NCI-H1694 treated with DMSO at 0.1 percent for 48 hours (cell line): ENCODE measurements around the gene EVI5.

Experiments
- DNase-seq: peaks from one replicate; lab custom pipeline; 2025; lab: John Stamatoyannopoulos, UW

EVI5 gene

DNA sequence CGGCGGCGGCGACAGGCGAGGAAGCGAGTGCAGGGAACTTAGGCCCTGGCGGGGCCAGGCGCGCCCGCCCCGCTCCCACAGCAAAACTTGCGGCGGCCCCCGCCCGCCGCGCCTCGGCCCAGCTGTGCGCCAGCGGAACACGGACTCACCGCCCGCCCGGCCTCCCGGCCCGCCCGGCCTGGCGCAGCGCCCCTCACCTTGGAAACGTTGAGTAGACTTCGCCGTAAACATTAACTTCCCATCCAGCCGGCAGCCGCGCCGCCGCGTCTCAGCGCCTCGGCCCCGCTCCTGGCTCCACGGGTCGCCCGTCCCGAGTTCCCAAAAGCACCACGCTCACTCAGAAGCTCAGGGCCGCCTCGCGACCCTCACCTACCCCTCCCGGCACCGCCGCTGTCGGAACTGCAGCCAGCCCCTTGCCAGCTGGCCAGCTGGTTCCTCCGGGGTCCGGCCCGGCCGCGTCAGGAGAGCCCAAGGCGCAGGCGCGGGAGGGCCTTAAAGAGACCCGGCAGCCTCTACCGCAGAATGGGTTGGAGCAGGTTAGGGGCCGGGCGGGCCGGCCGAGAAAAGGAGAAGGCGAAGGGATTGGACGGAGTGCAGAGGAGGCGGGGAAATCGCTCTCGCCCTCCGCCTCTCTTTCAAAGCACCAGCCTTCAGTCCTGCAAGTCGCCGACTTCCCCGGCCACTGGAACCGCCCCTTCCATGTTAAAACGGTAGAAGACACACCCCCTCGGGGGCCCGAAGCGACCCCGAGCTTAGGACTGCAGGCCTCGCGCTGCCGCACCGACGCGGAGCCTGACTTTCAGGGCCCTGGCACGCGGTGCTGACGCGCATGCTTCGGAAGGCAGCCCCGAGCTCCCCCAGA, at the start of gene EVI5:
TSS of gene EVI5 (minus strand) at position 470 of the 862 bp plus-strand sequence. CDS start 48,562 bp downstream, outside the sequence.
- DNase-seq, result peak; percentile 95

DNA sequence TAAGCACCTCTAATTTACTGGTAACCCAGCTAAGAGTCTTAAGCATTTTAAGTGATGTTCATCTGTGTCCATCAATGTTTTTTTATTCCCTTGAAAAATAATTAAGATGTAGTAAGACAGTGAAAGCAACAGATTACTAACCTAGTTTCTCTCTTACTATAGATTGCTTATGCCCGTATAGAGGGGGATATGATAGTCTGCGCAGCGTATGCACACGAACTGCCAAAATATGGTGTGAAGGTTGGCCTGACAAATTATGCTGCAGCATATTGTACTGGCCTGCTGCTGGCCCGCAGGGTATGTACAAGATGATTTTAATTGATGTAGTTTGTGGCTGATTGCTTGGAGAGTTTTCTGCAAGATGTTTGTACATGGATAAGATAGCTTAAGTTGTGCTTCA, 49.7 kb upstream of the EVI5 start:
- DNase-seq, result no peak

DNA sequence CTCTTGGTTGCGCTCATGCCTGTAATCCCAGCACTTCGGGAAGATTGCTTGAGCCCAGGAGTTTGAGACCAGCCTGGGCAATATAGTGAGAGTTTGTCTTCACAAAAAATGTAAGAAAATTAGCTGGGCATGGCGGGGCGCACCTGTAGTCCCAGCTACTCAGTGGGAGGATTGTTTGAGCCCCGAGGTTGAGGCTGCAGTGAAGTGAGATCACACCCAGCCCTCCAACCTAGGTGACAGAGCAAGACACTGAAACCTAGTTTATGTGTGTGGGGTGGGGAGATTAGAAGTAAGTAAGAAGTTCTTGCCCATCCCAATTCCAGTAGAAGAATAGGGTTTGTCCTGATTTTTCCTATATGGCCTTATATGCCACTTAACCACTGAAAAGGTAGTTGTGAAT, 48.9 kb upstream of the EVI5 start:
- no peak for DNase-seq

DNA sequence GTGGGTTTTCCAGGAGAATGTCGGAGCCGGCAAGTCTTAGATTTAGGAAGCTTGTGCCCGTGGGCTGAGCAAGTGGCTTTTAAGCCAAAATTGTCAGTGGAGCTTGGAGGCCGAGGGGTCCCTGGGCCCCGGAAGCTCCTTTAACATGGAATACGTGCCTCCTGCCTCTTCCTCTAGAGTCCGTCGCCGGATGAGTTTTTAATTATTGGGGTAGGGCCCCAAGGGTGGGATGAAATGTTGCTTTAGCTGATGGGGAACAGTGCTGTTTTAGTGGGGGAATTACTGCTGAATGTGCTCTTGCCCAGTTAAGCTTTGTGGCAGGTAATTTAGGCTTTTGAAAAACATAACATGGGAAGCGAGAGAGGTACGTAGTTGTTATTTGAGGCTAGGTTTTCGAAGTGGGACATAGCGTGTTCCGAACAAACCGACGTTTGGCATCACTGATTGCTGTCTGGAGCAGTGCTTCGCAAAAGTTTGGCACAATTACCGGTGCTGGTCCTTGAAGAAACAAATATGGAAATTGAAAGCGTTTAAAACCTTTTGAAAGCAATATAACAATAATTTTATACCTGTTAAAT, 47.7 kb upstream of the EVI5 start:
- DNase-seq, result no peak

DNA sequence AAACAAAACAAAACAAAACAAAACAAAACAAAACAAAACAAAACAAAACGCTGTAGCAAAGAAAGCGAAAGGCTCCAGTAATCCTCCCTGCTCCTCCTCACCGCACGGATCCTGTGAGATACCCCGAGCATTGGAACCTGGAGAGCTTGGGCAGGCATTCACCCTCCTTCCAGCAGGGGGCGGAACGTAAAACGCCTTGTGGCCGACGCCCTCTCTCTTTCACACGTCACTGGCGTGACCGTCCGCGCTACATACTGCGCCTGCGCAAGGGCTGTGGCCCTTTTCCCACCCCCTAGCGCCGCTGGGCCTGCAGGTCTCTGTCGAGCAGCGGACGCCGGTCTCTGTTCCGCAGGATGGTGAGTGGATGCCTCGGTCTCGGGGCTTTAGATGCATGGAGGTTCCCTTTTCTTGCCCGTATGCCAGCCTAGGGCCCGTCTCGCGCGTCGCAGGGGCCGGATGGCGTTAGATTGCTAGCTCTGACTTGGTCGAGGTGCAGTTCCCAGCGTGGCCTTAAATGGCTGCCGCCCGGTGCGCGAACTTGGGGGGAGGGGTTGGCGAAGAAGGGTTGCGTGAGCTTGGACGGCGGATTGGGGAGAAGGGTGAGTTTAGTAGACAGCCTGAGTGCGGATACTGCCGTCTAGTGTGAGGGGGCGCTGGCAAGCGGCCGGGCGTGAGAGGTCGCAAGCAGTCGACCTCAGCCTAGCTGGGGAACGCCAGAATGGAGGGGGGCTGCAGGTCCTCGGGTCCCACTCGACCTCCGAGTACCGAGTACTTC, 47.0 kb upstream of the EVI5 start, which contains the start of gene RPL5:
TSS of gene RPL5 (plus strand) at position 279 of the 775 bp plus-strand sequence. CDS start at position 354, 75 bp downstream.
- peak; percentile 96 for DNase-seq

DNA sequence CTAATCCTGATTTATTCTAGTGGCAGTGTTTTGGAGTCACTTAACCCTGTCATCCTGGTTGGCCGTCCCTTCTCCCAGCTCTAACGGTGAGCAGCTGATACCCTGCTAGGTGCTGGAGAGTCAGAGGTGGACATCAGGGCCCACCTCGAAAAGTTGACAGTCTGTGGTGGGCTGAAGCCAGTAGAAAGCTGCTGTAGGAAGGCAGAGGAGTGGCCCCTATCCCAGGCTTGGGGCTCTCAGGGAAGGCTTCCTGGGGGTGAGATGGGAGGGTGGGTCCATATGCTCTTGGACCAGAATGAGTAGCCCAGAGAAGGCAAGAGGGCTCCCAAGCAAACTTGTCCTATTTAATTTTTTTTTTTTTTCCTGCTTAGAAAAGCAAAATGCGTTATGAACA, 46.5 kb upstream of the EVI5 start:
- no peak for DNase-seq

DNA sequence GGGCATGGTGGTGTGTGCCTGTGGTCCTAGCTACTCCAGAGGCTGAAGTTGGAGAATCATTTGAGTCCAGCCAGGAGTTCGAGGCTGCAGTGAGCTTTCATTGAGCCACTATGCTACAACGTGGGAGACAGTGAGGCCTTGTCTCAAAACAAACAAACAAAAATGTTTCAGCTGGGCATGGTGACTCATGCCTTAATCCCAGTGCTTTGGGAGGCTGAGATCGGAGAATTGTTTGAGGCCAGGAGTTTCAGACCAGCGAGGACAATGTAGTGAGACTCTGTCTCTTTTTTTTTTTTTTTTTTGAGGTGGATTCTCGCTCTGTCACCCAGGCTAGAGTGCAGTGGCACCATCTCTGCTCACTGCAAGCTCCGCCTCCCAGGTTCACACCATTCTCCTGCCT, 41.9 kb upstream of the EVI5 start:
- DNase-seq, result no peak

DNA sequence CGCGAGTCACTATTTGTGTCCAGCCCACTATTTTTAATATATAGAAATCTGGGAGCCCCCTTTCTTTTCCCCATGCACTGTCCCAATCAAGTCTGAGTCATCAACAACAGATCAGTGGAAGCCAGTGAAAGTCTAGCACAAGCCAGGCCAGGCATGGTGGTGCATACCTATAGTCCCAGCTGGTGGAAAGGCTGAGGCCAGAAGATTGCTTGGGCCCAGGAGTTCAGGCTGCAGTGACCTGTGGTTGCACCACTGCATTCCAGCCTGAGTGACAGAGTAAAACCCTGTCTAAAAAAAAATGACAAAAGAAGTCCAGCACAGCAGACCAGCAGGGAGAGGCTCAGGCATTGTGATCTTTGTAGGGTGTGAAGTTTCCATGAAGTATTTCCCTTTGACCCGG, 38.0 kb upstream of the EVI5 start:
- no peak for DNase-seq

DNA sequence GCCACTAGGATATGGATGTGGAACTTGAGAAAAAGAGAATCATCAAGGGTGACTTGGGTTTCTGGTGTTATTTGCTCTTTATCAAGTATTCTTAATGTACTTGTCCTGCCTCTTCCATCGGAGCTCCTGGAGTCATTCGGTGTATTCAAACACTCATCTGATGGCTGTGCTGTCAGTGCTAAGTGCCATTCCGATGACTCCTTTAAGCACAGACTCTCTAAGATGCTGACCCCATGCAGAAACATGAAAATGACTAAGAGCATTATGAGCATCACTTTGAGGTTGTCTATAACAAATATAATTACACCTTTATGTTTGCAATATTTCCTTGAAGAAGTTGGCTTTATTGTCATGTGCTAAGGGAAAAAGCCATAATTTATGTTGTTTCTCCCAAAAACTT, 35.6 kb upstream of the EVI5 start:
- no peak for DNase-seq

DNA sequence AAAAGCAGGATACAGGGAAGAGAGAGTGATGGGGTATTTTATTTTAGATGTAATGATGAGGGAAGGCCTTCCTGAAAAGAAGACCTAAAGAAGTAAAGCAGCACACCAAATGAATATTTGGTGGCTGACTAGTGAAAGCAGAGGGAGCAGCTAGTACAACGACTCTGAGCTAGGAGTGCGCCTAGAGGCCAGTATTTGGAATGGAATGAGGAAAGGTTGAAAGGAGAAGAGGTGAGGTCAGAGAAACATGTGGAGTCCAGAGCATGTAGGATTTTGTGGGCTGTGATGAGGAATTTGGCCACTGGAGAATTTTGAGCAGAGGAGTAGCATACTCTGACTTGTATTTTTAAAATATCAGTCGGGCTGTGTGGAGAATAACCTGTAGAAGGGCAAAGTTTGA, 35.1 kb upstream of the EVI5 start:
- no peak for DNase-seq

DNA sequence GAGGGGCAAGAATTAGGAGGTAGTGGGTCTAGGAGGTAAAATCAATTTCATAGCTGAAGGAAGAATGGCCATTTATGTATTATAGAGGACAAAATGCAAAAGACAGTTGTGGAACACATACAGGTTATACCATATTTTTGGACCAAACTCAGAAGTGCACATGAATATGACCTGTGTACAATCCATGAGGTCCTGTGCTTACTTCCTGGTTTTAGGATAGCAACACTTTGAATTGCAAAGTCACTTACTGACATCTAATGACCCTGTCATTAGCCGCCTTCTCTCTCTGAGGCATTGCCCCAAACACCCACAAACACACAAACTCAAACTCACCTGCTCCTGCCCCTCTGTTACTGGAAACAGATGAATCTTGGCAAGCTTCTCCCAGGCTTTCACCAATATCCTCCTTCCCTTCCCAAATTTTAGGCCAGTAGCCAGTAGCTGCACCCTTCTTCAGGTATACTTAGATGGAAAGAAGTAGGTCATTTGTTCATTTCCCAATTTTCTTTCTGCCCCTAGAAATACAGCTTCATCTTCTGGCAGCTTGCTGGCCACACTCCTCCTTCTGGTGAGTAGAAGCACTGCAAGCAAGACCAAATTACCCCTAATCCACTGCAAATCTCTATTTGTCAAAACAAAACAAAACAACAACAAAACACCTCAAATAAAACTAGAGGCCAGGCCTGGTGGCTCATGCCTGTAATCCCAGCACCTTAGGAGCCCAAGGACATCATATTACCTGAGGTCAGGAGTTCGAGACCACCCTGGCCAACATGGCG, 33.3 kb upstream of the EVI5 start:
- peak; percentile 10 for DNase-seq

DNA sequence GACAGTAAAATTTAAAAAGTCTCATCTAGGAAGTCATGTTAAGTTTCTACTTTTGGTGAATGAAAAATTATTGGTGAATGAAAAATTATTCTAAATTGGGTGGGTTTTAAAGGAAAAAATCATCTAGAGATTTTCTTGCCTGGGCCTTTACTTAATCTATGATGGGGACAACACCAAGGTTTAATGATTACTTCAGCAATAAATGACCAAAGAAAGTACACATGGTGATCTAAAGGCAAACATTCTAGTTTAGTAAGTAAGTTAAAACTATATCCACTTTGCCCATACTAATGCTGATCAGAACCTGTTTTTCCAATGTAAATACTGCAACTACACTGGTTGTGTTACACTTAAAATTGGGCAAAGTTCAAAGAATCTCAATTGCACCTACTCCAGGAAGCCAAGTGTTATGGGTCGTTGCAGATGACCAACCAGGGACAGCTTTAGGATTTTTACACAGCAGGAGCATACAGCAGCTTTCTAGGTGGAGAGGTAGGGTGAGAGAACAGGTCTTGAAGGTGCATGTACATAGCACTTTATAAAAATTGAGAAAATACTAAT, 32.3 kb upstream of the EVI5 start:
- DNase-seq, result no peak

DNA sequence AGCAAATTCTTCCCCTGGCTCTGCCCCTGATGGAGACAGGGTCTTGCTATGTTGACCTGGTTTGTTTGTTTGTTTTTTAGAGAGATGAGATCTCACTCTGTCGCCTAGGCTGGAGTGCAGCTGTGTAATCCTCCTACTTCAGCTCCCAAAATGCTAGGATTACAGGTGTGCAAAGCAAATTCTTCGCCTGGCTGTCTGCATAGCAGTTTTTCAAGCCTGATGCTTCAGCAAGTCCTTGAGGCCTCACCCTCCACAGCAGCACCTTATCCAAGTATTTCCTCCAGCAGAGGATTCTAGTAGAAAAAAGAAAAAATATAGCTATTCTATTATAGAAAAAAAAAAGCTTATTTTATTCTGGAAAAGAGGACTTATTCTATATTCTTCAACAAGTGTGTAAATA, 31.8 kb upstream of the EVI5 start:
- DNase-seq, result no peak

DNA sequence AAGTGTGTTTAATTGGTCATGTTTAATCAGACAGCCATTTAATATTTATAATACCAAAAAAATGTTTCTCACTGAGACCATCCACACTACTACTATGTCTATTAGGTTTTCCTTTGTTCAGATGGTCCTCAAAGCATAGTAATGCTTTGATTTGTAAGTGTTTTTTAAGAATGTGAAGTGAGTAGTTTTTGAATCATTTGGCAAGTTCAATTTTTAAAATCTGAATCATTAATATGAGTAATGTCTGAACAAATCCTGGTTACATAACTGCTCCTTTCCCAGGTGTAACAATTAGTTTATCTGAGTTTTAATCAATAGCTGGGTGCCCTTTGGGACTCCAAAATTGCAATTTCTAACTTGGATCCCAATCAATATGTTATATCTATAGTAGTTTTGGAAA, 23.5 kb upstream of the EVI5 start:
- DNase-seq, result no peak

DNA sequence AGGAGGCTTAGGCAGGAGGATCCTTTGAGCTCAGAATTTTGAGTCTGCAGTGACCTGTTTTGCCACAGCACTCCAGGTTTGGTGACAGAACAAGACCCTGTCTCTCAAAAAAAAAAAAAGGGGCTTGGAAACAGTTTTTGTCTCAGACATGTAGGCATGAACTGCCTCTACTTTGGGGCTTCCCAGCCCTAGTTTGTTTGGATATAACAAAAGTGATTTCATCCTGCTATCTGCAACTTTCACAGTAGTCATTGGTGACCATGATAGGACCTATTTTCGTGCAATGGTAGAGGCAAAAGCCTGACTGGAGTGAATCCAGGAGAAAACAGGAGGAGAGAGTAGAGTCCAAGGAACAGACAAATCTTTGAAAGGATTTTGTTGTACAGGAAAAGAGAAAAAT, 20.3 kb upstream of the EVI5 start:
- no peak for DNase-seq

DNA sequence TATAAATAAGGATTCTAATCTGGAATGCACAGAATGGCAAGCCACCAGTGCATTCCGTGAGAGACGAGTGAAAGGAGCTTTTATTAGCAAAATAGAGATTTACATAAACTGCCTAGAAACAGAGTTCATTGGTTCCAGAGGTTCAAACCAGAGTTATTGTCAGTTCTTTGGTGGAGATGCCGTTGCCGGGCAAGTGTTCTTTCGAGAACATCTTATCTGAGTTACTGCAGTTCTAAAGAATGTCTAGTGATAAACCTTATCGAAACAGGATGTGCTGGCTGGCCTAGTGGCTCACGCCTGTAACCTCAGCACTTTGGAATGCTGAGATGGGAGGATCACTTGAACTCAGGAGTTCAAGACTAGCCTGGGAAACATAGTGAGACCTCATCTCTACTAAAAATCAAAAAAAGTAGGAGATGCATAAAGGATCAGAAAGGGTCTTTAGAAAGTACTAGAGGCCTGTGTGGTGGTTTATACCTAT, 19.9 kb upstream of the EVI5 start:
- no peak for DNase-seq

DNA sequence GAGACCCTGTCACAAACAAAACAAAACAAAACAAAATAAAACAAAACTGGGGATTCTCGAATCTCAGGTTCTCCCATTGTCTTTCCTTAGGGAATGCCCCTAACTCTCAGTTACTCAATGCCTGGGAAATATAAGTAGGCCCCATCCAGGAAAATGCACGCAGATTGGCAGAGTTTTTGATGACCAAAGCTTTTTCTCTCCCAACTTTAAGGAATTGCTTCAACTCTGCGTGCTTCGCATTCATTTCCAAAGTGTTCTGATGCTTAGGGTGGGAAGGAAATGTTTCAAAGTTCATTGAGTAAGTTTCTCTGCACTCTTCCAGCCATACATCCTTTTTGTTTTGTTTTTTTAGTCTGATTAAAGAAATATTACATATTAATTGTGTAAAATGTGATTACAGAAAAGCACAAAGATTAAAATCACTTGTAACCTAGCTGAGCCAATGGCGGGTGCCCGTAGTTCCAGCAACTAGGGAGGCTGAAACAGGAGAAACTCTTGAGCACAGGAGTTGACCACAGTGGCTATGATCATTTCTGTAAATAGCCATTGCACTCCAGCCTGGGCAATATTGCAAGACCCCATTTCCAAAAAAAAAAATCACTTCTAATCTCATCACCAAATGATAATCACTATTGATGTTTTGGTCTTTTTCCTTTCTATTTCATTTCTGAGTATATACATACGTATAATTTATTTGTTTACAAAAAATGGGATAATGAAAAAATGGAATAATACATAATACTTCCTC, 18.4 kb upstream of the EVI5 start:
- no peak for DNase-seq

DNA sequence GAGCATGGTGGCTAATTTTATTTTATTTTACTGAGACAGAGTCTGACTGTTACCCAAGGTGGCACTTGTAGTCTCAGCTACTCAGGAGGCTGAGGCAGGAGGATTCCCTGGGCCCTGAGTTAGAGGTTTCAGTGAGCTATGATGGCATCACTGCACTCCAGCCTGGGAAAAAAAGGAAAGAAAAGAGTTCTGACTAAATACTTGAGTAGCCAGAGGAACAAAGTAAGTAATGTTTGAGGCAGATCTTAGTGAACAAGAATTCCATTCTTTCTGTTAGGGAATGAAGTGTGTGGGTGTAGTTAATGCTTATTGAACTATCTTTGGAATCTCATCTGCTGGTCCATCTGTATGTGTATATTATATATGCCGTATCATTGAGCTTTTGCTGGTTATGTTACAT, 13.1 kb upstream of the EVI5 start:
- DNase-seq, result no peak

DNA sequence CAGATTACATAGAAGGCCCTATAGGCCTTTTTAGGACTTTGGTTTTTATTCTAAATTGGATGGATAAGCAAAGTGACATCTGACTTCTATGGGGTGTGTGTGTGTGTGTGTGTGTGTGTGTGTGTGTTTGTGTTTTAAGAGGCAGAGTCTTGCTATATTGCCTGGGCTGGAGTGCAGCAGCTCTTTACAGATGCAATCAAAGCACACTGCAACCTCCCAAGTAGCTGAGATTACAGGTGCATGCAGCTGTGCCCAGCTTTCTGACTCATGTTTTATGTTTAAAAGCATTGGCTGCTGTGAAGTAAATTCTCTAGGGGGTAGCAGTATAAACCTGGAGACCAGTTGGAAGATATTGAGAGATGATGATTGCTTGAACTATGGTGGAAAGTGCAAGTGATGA, 12.4 kb upstream of the EVI5 start:
- no peak for DNase-seq

DNA sequence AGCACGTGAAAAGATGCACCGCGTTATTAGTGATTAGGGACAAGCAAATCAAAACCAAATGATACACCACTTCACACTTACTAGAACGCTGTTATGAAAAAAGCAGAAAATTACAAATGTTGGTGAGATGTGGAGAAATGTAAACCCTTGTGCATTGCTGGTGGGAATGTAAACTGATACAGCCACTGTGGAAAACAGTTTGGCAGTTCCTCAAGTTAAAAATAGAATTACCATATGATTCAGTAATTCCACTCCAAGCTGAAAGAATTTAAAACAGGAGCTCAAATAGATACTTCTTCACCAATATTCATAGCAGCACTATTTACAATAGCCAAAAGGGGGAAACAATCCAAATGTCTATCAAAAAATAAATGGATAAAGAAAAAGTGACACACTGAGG, 10.3 kb upstream of the EVI5 start:
- no peak for DNase-seq

DNA sequence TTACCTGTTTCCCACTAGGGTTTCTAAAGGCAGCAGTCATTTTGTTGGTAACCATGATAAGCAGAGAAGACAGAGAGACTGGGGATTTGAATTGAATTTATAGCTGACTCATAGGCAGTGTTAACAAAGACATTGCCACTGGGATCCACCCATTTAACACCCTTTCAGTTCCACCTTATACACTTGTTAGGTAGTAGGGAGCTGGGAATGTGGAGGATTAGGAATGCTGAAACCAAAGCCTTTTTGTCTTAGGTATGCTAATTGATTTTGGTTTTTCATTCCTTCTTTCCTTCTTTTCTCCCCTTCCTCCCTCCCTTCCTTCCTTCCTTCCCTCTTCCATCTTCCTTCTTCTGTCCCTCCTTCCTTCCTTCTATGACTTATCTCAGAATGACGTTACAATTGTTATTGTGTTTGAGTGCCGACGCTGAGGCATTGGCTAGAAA, 7.5 kb upstream of the EVI5 start:
- no peak for DNase-seq
